Adrenal gland (tissue), 5 donors: ENCODE results near the gene KCNT1.
"Not testable (repeated sequence)": the region's sequence is repeated elsewhere in the genome, so short reads cannot be mapped to it uniquely, and the experiment has no call there.

Experiments
- POLR2A ChIP-seq, 2 donors: fragments of 450-650 bp; IDR thresholded peaks; one replicate each; pipeline ENCODE4 v1.6.1; 2017; ENCODE audit warnings: antibody characterized with exemption in 2 of 2, mild to moderate bottlenecking in 2 of 2, moderate library complexity in 1 of 2
- TF ChIP-seq, protein P1 (sequence below), 6 experiments: fragments of 450-650 bp in 4 of 6; fragments of 200-600 bp in 2 of 6; sonication (generic) in 1 of 6; IDR thresholded peaks; 1 replicate in 5 of 6; 2 replicates in 1 of 6; pipeline versions ENCODE4 v1.5.1 to v1.8.0; 2016 to 2021; ENCODE audit warnings: antibody characterized with exemption in 6 of 6, mild to moderate bottlenecking in 2 of 6, moderate library complexity in 1 of 6
- donor health status: DM: no; HTN: no; CAD: no.

DNA sequence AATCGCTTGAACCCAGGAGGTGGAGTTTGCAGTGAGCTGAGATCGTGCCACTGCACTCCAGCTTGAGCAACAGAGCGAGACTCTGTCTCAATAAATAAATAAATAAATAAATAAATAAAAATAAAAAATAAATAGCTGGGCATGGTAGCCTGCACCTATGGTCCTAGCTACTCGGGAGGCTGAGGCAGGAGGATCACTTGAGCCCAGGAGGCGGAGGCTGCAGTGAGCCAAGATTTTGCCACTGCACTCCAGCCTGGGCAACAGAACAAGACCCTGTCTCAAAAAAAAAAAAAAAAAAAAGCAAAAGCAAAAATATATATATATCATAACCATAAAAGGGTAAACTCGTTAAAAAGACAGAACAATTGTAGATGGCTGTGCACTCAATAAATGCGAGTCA lies 29.2 kb upstream of the KCNT1 start:
- TF ChIP-seq, protein P1, sequence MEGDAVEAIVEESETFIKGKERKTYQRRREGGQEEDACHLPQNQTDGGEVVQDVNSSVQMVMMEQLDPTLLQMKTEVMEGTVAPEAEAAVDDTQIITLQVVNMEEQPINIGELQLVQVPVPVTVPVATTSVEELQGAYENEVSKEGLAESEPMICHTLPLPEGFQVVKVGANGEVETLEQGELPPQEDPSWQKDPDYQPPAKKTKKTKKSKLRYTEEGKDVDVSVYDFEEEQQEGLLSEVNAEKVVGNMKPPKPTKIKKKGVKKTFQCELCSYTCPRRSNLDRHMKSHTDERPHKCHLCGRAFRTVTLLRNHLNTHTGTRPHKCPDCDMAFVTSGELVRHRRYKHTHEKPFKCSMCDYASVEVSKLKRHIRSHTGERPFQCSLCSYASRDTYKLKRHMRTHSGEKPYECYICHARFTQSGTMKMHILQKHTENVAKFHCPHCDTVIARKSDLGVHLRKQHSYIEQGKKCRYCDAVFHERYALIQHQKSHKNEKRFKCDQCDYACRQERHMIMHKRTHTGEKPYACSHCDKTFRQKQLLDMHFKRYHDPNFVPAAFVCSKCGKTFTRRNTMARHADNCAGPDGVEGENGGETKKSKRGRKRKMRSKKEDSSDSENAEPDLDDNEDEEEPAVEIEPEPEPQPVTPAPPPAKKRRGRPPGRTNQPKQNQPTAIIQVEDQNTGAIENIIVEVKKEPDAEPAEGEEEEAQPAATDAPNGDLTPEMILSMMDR (IDR thresholded peaks at IDR 0.05): not testable (repeated sequence)
- TF ChIP-seq POLR2A (IDR thresholded peaks at IDR 0.05): not testable (repeated sequence)
